ENCODE measurements around the gene ZNF222. TPM values are rescaled to one million over a fixed set of nuclear protein-coding genes. Genes with fewer than 3 reads are reported as not detected.

The ZNF222 gene
- total RNA-seq, 1 donor from 2014 or later: 3.6 TPM

- DNase-seq (ENCODE audit: low read depth in 2 of 2): peak; percentile 85 to 93
Measured at GRCh38 chr19:44051650-44052402, 26.6 kb downstream of the ZNF222 start, which contains the start of gene ZNF223. ZNF223 (plus strand) TSS chr19:44052036; CDS start chr19:44055177, 3,141 bp downstream.

- no peak for DNase-seq (ENCODE audit: low read depth in 2 of 2)
Measured at GRCh38 chr19:44055870-44056269, 30.7 kb downstream of the ZNF222 start.

- DNase-seq (ENCODE audit: low read depth in 2 of 2): no peak
Measured at GRCh38 chr19:44059229-44059628, 34.0 kb downstream of the ZNF222 start.

DNA sequence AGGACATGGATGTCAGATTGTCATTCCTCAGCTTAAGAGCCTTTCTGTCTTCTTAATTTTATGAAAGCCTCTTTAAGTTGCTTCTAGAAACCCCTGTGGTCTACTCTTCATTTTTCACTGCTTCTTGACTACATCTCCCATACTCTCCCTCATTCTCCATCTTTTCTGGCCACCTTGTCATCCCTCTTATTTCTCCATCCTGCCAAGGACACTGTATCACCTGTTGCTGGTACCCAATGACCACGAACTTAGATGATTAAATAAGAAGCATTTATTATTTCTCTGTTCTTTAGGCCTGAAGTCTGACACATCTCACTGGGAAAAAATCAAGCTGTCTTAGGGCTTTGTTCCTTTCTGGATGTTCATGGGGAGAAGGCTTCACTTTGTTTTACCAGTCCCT lies 35.9 kb downstream of the ZNF222 start:
- DNase-seq (ENCODE audit: low read depth in 2 of 2): no peak

DNA sequence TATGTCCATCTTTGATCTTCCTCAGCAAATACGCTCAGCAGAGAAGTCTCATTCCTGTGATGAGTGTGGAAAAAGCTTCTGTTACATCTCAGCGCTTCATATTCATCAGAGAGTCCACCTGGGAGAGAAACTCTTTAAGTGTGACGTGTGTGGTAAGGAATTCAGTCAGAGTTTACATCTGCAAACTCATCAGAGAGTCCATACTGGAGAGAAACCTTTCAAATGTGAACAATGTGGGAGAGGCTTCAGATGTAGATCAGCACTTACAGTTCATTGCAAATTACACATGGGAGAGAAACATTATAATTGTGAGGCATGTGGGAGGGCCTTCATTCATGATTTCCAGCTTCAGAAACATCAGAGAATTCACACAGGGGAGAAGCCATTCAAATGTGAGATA lies 41.1 kb downstream of the ZNF222 start:
- DNase-seq (ENCODE audit: low read depth in 2 of 2): no peak

DNA sequence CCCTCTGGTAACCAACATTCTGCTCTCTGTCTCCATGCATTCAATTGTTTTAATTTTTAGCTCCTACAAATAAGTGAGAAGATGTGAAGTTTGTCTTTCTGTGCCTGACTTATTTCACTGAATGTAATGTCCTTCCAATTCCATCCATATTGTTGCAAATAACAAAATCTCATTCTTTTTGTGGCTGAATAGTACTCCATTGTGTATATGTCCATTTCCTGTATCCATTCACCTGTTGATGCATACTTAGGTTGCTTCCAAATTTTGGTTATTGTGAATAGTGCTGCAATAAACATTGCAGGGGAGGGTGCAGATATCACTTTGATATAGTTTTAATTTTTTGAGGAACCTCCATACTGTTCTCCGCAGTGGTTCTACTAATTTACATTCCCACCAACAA lies 44.2 kb downstream of the ZNF222 start:
- no peak for DNase-seq (ENCODE audit: low read depth in 2 of 2)

DNA sequence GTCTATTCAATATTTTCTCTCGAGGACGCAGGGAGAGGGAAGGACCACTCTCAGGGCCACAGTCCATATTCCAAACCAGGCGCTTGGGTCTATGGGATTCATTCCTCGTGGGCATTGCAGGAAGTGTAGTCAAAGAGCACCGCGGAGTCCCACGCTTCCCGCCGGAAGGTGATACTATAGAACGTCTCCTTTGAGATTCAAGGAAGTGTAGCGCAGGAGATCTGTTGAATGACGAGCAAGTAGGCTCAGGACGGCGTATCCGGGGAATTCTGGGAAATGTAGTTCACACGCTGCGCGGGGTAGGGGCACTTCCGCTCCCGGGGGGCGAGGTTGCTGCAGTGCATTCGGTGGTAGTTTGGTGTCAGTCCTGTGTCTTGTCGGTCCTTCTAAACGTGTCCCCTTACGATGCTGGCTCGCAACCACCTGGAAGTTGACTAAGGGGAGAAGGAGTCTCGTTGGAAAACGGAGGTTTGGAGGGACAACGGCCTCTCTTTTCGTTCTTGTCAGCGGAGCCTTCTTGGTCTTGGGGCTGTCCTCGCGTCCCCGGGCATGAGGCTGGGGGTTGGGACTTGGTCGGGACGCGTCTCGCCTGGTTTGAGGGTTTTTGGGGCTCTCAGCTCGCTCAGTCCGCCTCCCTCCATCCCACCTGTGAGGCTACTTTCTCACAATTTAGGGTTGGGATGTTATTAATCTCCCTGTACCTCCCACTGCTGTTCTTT lies 46.8 kb downstream of the ZNF222 start, which contains the start of gene ZNF284:
Gene ZNF284 (plus strand): TSS at position 336 of the 719 bp plus-strand sequence. CDS start 4,231 bp downstream, outside the sequence.
- DNase-seq (ENCODE audit: low read depth in 2 of 2): peak; percentile 59 to 91

GRCh38 chr19:44072543-44073401 lies 47.6 kb downstream of the ZNF222 start:
- peak in 1 of 2 donors; percentile 5 for DNase-seq (ENCODE audit: low read depth in 2 of 2)

GRCh38 chr19:44076325-44076724 lies 51.1 kb downstream of the ZNF222 start:
- no peak for DNase-seq (ENCODE audit: low read depth in 2 of 2)

Other genes with a start within 250 kb of the ZNF222 start
- 0.39 and 0.51 TPM in 2 replicates for gene KCNN4, start 244.4 kb upstream of the ZNF222 start, total RNA-seq
- gene LYPD5, start 222.9 kb upstream of the ZNF222 start, total RNA-seq: 0.13 and 0.39 TPM in 2 replicates
- 5.7 and 8.3 TPM in 2 replicates for gene ZNF283, start 198.1 kb upstream of the ZNF222 start, total RNA-seq
- 0.51 and 1.0 TPM in 2 replicates for gene ZNF404, start 141.4 kb upstream of the ZNF222 start, total RNA-seq
- gene ZNF45, start 90.1 kb upstream of the ZNF222 start, total RNA-seq: 14.0 and 16.9 TPM in 2 replicates
- gene ZNF221, start 74.2 kb upstream of the ZNF222 start, total RNA-seq: 3.2 and 4.4 TPM in 2 replicates
- gene ZNF155, start 41.2 kb upstream of the ZNF222 start, total RNA-seq: 5.0 and 6.8 TPM in 2 replicates
- gene ZNF230, start 22.4 kb upstream of the ZNF222 start, total RNA-seq: 2.2 and 2.9 TPM in 2 replicates
- 3.2 and 6.3 TPM in 2 replicates for gene ZNF223, start 26.7 kb downstream of the ZNF222 start, total RNA-seq
- gene ZNF284, start 46.8 kb downstream of the ZNF222 start, total RNA-seq: 2.2 and 2.4 TPM in 2 replicates
- gene ZNF224, start 69.0 kb downstream of the ZNF222 start, total RNA-seq: 21.4 and 27.6 TPM in 2 replicates
- gene ZNF225, start 88.0 kb downstream of the ZNF222 start, total RNA-seq: 3.9 and 4.4 TPM in 2 replicates
- 6.2 and 10.2 TPM in 2 replicates for gene ZNF234, start 116.2 kb downstream of the ZNF222 start, total RNA-seq
- gene ZNF226, start 139.7 kb downstream of the ZNF222 start, total RNA-seq: 9.1 and 12.1 TPM in 2 replicates
- 14.4 and 18.6 TPM in 2 replicates for gene ZNF227, start 187.2 kb downstream of the ZNF222 start, total RNA-seq
- gene ZNF233, start 234.5 kb downstream of the ZNF222 start, total RNA-seq: 1.3 and 1.5 TPM in 2 replicates